Mesendoderm (in vitro differentiated cells): Measurements from ENCODE around the gene ADARB1.

Source experiments
- DNase-seq: peaks from one replicate; pipeline ENCODE4 v3.0.0; 2013
- H2AK5ac ChIP-seq: 2 replicates; pipeline ENCODE4 v1.6.1; 2013; ENCODE audit warnings: low read length, inconsistent platforms
- H2BK120ac ChIP-seq: 2 replicates; pipeline ENCODE4 v1.6.1; 2013; ENCODE audit warnings: low read depth, mild to moderate bottlenecking, low read length, moderate library complexity, mixed read lengths
- H2BK15ac ChIP-seq: replicated peaks from 2 replicates; pipeline ENCODE4 v1.6.1; 2013; ENCODE audit warnings: low read depth, mild to moderate bottlenecking, moderate library complexity
- H2BK5ac ChIP-seq: 2 replicates; pipeline ENCODE4 v1.6.1; 2013; ENCODE audit warnings: low read length, inconsistent platforms
- H3K18ac ChIP-seq: 2 replicates; pipeline ENCODE4 v1.6.1; 2013; ENCODE audit warnings: mild to moderate bottlenecking, low read length, mixed read lengths
- H3K23ac ChIP-seq: one replicate; pipeline ENCODE4 v1.6.1; 2013; ENCODE audit warnings: low read length
- H3K27ac ChIP-seq: 2 replicates; pipeline ENCODE4 v1.5.1; 2013; ENCODE audit warnings: low read depth, mild to moderate bottlenecking, inconsistent platforms, low read length, moderate library complexity
- H3K27me3 ChIP-seq: 2 replicates; pipeline ENCODE4 v1.6.1; 2013; ENCODE audit warnings: low read length, control low read depth, mild to moderate bottlenecking, inconsistent platforms; ENCODE audit not compliant: insufficient read depth, poor library complexity
- H3K36me3 ChIP-seq: 2 replicates; pipeline ENCODE4 v1.6.1; 2013; ENCODE audit warnings: low read length, inconsistent platforms; ENCODE audit not compliant: control insufficient read depth, insufficient read depth
- H3K4ac ChIP-seq: one replicate; pipeline ENCODE4 v1.6.1; 2013; ENCODE audit warnings: low read depth, mild to moderate bottlenecking, low read length, moderate library complexity
- H3K4me1 ChIP-seq: 2 replicates; pipeline ENCODE4 v1.6.1; 2013; ENCODE audit warnings: low read depth, low read length, inconsistent platforms; ENCODE audit not compliant: control insufficient read depth
- H3K4me2 ChIP-seq: 2 replicates; pipeline ENCODE4 v1.6.1; 2013; ENCODE audit warnings: low read length
- H3K4me3 ChIP-seq: 2 replicates; pipeline ENCODE4 v1.5.1; 2013; ENCODE audit warnings: mild to moderate bottlenecking, low read length
- H3K56ac ChIP-seq: one replicate; pipeline ENCODE4 v1.6.1; 2013; ENCODE audit warnings: low read length
- H3K79me1 ChIP-seq: 2 replicates; pipeline ENCODE4 v1.6.1; 2013; ENCODE audit warnings: low read length, inconsistent platforms
- H3K79me2 ChIP-seq: 2 replicates; pipeline ENCODE4 v1.6.1; 2013; ENCODE audit warnings: mild to moderate bottlenecking, low read length; ENCODE audit not compliant: control insufficient read depth, insufficient read depth
- H3K9ac ChIP-seq: 2 replicates; pipeline ENCODE4 v1.6.1; 2013; ENCODE audit warnings: low read length, inconsistent platforms
- H4K5ac ChIP-seq: one replicate; pipeline ENCODE4 v1.6.1; 2013; ENCODE audit warnings: low read length
- H4K8ac ChIP-seq: one replicate; pipeline ENCODE4 v1.6.1; 2013; ENCODE audit warnings: low read depth, mild to moderate bottlenecking, control low read depth, low read length, moderate library complexity
- WGBS: extraction: QIAGEN DNeasy Blood & Tissue Kit; methylation state at CpG from one replicate; pipeline ENCODE4 v1.1.7; 2013; ENCODE audit warnings: low lambda C conversion rate, missing lambda C conversion rate; ENCODE audit not compliant: insufficient coverage; ENCODE audit errors: extremely low coverage; 5-methylcytosine and 5-hydroxymethylcytosine counted together

ADARB1 gene

DNA sequence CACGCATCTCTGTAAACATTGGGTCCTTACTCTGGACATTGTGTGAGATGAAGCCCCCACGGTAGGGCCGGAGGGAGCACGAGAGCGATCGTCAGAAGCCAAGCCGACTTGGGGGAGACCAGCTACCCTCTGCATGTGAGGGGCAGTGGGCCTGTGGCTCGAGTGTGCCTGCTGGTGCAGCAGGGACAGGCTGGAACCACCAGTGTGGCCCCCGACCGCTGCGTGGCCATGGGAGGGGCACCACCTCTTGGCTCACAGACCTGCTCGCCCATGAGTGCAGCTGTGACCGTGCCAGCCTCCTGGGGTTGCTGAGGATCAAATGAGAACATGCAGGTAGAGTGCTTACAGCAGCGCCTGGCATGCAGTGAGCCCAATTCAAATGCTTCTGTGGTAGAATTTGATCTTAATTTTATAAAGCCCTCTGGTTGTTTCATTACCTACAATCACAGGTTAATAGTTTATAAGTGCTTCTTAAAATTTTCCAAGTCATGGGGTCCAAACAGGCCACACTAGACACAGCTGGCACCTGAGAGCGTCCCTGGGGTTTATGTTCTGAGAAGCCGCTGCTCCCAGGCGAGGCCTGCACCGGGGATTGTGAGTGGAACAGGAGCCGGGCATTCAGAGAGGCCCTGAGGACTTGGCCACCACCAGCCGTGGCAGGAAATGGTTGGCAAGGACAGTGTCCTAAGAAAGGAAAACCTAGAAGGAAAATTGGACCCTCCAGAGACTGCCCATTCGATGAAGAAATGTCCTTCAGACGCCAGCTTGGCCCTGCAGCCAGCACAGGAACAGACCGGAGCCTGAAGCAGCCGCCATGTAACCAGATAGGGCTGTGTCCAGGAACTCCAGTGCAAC, 22.6 kb upstream of the ADARB1 start:
- Histone ChIP-seq H3K27ac (no peak overlapping the region), H3K9ac (no peak overlapping the region)

DNA sequence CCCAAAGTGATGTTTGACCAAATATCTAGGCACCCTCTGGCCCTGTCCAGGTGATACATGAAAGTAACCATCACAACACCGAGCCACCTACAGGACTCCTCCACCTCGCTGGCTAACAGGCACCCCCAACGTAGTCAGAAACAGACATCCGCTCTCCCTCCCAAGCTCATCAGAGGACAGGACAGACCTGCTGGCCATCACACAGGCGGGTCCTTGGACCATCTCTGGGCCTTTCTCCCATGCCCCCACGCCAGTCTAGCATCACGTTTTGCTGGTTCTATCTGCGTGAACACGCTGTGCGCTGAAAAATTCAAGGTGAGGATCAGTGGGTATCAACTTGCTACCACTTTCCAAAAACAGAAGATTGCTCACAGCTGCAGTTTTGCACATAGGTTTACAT, 21.4 kb upstream of the ADARB1 start:
- no peaks in the 10 kb centered on the region for H3K79me1 ChIP-seq

More for the DNA sequence above, 22.6 kb upstream of the ADARB1 start:
- H2BK5ac ChIP-seq: no peak overlapping the region
- H3K4me2 ChIP-seq: no peak overlapping the region
- no peaks in the 10 kb centered on the region for H3K36me3 ChIP-seq
- H4K5ac ChIP-seq: no peak overlapping the region
- no peak for DNase-seq
- no CpG with 5 or more reads among the region's 24 CpGs for WGBS
- H2BK120ac ChIP-seq: no peak overlapping the region
- no peak overlapping the region for H3K18ac ChIP-seq
- no peak overlapping the region for H2BK15ac ChIP-seq
- no peaks in the 10 kb centered on the region for H3K27me3 ChIP-seq
- no peak overlapping the region for H3K4ac ChIP-seq
- peak overlapping the region; percentile 50 for H3K56ac ChIP-seq
- H3K23ac ChIP-seq: no peak overlapping the region
- no peaks in the 10 kb centered on the region for H3K79me1 ChIP-seq
- H4K8ac ChIP-seq: no peak overlapping the region
- no peaks in the 10 kb centered on the region for H3K79me2 ChIP-seq
- H3K4me3 ChIP-seq: no peak overlapping the region
- H3K4me1 ChIP-seq: peaks cover 5% of the 10 kb centered on the region
- H2AK5ac ChIP-seq: no peak overlapping the region

DNA sequence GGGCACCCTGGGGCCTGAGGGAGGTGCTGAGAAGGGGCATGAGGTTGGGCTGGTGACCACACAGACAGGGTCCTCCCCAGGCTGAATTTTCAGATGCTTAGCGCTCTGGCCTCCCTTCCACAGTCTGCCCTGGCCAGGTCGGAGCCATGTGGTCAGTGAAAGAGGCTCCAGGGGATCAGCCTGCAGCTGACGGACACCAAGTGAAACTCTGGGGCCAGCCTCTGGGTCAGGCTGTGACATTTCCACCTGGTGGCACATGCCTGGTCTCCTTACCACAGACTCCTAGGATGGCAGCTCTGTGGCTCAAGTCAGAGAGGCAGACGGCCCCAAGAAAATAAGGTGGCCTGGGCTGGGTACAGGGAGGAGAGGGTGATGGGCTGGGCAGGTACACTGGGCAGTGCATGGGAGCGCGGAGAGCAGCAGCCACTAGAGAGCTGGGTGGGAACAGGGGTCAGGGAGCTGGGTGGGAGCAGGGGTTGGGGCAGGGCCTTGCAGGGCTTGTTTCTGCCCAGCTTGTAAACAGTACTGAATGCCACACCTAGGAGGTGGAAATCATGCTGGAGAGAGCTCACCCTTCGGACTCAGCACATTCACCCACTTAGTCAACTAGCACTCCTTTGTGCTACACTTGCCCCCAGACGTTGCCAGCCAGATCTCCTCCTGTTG, 20.7 kb upstream of the ADARB1 start:
- Histone ChIP-seq H3K18ac (no peak overlapping the region), H2AK5ac (no peak overlapping the region), H2BK120ac (no peak overlapping the region), H3K23ac (no peak overlapping the region), H3K56ac (no peak overlapping the region), H3K9ac (no peak overlapping the region), H2BK15ac (no peak overlapping the region), H3K79me2 (no peaks in the 10 kb centered on the region), H3K36me3 (no peaks in the 10 kb centered on the region), H3K4me2 (no peak overlapping the region), H3K79me1 (no peaks in the 10 kb centered on the region), H4K5ac (no peak overlapping the region), H3K27me3 (no peaks in the 10 kb centered on the region), H3K4me1 (peaks cover 5% of the 10 kb centered on the region), H3K27ac (no peak overlapping the region), H2BK5ac (no peak overlapping the region), H3K4me3 (no peak overlapping the region), H4K8ac (no peak overlapping the region), H3K4ac (no peak overlapping the region)
- WGBS: no CpG with 5 or more reads among the region's 8 CpGs
- DNase-seq: no peak

More for the DNA sequence above, 21.4 kb upstream of the ADARB1 start:
- Histone ChIP-seq H3K18ac (no peak overlapping the region), H3K79me2 (no peaks in the 10 kb centered on the region), H4K8ac (no peak overlapping the region), H2BK120ac (no peak overlapping the region), H3K23ac (no peak overlapping the region), H3K4me2 (no peak overlapping the region), H3K9ac (no peak overlapping the region), H3K56ac (no peak overlapping the region), H3K27me3 (no peaks in the 10 kb centered on the region), H3K4me3 (no peak overlapping the region), H3K36me3 (no peaks in the 10 kb centered on the region), H2BK15ac (no peak overlapping the region), H3K4me1 (peaks cover 5% of the 10 kb centered on the region), H4K5ac (no peak overlapping the region), H2AK5ac (no peak overlapping the region), H3K27ac (no peak overlapping the region), H3K4ac (no peak overlapping the region), H2BK5ac (no peak overlapping the region)
- WGBS: no CpG with 5 or more reads among the region's 10 CpGs
- DNase-seq: no peak

DNA sequence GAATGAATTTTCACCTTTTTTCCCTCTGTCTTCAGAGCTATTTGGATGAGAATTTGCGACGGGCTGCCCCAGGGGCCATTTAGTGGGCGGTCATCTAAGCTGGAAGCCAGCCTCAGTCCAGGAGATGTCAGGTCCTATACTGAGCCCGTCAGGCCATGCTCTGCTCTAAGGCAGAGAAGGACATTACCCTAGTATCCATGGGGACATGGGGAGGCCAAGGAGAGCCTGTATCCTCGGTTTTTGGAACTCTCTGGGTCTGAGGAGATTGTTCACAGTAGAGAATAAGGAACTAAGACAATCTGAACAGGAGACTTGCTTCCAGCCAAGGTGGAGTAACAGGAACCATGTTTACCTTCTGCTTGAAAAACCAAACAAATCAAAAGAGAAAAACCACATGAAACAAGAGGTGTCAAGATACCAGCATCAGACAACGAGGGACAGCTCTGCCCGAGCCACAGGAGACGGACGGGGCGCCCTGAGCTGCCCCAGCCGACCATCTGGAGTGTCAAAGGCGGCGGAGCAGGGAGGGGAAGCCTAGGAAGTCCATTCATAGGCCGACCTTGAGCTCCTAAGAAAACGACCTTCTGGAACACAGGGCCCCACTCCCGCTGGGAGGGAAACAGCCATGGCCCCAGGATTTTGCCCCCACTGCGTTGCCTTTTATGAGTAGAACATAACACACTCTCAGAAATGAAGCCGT, 20.0 kb upstream of the ADARB1 start:
- H3K18ac ChIP-seq: no peak overlapping the region
- H3K4ac ChIP-seq: no peak overlapping the region
- no peak overlapping the region for H4K8ac ChIP-seq
- no peak overlapping the region for H2BK5ac ChIP-seq
- no peaks in the 10 kb centered on the region for H3K27me3 ChIP-seq
- H2AK5ac ChIP-seq: no peak overlapping the region
- no peak overlapping the region for H3K9ac ChIP-seq
- H3K4me2 ChIP-seq: no peak overlapping the region
- no CpG with 5 or more reads among the region's 18 CpGs for whole genome bisulfite sequencing
- H2BK120ac ChIP-seq: no peak overlapping the region
- no peak for DNase-seq
- H3K4me3 ChIP-seq: no peak overlapping the region
- H2BK15ac ChIP-seq: no peak overlapping the region
- H3K79me1 ChIP-seq: no peaks in the 10 kb centered on the region
- peaks cover 5% of the 10 kb centered on the region for H3K4me1 ChIP-seq
- no peaks in the 10 kb centered on the region for H3K79me2 ChIP-seq
- H3K23ac ChIP-seq: no peak overlapping the region
- H3K27ac ChIP-seq: no peak overlapping the region
- no peak overlapping the region for H3K56ac ChIP-seq
- no peak overlapping the region for H4K5ac ChIP-seq
- no peaks in the 10 kb centered on the region for H3K36me3 ChIP-seq

DNA sequence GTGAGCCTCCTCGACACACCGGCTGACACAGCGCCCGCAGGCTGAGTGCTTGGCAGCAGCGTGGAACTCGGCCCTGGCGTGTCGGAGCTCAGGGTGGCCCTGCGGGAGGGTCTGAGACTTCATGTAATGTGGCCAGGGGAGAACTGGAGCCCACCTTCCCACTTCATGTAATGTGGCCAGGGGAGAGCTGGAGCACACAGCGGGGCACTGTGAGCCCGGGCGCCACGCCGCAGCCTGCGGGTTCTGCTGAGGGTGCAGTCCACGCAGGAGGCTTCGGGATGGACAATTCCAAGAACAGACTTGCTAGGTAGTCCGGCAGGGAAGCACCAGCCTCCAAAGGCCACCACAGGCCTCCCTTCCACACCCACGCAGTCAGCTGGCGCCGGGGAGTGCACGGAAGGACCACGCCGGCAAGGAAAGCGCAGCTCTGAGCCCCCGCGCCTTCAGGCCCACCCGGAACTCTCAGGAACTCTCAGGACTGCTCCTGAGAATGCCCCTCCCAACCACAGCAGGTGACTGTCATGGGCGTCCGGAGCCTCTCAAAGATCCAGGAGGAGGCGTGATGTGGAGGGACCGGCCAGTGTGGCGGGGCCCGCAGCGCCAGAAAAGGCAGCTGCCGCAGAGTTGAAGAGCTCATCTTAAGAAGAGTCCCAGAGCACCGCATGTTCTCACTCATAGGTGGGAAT, 19.3 kb upstream of the ADARB1 start:
- no peak overlapping the region for H3K18ac ChIP-seq
- peaks cover 5% of the 10 kb centered on the region for H3K4me1 ChIP-seq
- H2BK120ac ChIP-seq: no peak overlapping the region
- no peak for DNase-seq
- no peak overlapping the region for H2AK5ac ChIP-seq
- no peaks in the 10 kb centered on the region for H3K36me3 ChIP-seq
- H2BK15ac ChIP-seq: no peak overlapping the region
- WGBS: no CpG with 5 or more reads among the region's 37 CpGs
- H3K79me2 ChIP-seq: no peaks in the 10 kb centered on the region
- H2BK5ac ChIP-seq: no peak overlapping the region
- no peaks in the 10 kb centered on the region for H3K27me3 ChIP-seq
- H3K4me3 ChIP-seq: no peak overlapping the region
- H4K5ac ChIP-seq: no peak overlapping the region
- no peak overlapping the region for H3K56ac ChIP-seq
- H3K23ac ChIP-seq: no peak overlapping the region
- no peak overlapping the region for H3K27ac ChIP-seq
- H3K4me2 ChIP-seq: no peak overlapping the region
- H3K79me1 ChIP-seq: no peaks in the 10 kb centered on the region
- no peak overlapping the region for H3K9ac ChIP-seq
- no peak overlapping the region for H4K8ac ChIP-seq
- no peak overlapping the region for H3K4ac ChIP-seq
